AG04450 (cell line): ENCODE results near the gene CHMP2A. TPM values are rescaled to one million over a fixed set of nuclear protein-coding genes. Genes with fewer than 3 reads are reported as not detected.

Experiments used
- CTCF ChIA-PET: fragments of 300-600, 350-600 bp; formaldehyde crosslinking; extraction: SDS; loops from one replicate; lab custom pipeline; 2022; ENCODE audit warnings: antibody characterized with exemption, inconsistent platforms; lab: Charles Lee
- POLR2A ChIA-PET: fragments of 350-600 bp; formaldehyde crosslinking; extraction: SDS; loops from one replicate; lab custom pipeline; 2021; ENCODE audit warnings: antibody characterized with exemption, inconsistent platforms; lab: Yijun Ruan, JAX
- DNase-seq: peaks from one replicate; pipeline ENCODE4 v3.0.0-alpha.2; 2011; ENCODE audit warnings: low read depth, low spot score
- H3K27ac ChIP-seq: one replicate; pipeline ENCODE4 v1.5.1; 2012; ENCODE audit warnings: low read depth, low read length, control low read depth
- H3K27me3 ChIP-seq: one replicate; pipeline ENCODE4 v1.6.0; 2012; ENCODE audit warnings: low read length; ENCODE audit not compliant: control insufficient read depth, insufficient read depth
- H3K4me3 ChIP-seq: 2 replicates; pipeline ENCODE4 v1.5.1; 2011; ENCODE audit warnings: mild to moderate bottlenecking, low read depth, low read length, control low read depth
- H3K9me3 ChIP-seq: 2 replicates; pipeline ENCODE4 v1.5.1; 2012; ENCODE audit warnings: low read length; ENCODE audit not compliant: control insufficient read depth, insufficient read depth
- polyA plus RNA-seq: library from polyadenylated mRNA; depleted of rRNA; stranded (reverse); fragments of >200 nt; gene quantifications from 2 replicates; pipeline ENCODE4 v1.2.3, GENCODE V29; 2011
- TF ChIP-seq, protein P1 (sequence below): IDR thresholded peaks from 2 replicates; pipeline ENCODE4 v1.5.1; 2011; ENCODE audit warnings: low read depth, low read length, control low read depth, inconsistent platforms

The CHMP2A gene
- polyA plus RNA-seq, 1 experiment = 173 TPM

DNA sequence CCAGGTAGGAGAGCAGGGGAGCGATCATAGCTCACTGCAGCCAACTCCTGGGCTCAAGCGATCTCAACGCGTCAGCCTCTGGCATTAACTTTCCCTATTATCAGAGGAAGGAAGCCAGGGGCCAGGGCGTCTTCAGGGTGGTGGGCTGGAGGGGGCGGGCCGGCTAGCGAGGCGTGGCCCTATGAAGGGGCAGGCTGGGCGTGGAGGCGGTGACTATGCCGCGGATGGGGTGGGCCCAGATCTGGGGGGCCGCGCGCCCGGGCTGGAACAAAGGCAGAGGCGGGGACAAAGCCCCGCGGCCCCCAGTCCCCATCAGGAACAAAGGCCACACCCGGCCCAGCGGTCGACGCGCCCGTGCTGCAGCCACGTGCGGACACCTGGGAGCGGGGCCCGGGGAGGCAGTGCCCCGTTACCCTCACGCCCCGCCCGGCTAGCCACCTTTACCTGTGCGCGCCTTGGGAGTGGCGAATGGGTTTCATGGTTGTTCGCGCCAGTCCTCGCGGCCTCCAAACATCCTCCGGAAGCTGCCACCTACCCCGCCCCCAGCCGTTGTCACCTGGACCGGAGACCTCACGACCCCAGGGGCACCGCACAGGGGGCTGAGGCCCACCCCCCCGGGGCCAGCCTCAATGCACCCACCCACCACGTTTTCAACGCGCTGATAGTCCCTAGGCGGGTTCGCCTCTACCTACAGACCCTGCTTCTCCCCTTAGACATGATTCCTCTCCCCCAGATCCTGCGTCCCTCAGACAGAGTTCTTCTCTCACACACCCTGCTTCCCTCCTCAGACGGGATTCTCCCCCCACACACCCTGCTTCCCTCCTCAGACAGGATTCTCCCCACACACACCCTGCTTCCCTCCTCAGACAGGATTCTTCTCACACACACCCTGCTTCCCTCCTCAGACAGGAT, 16.4 kb downstream of the CHMP2A start:
- Histone ChIP-seq H3K27me3 (peaks cover 27% of the 10 kb centered on the region), H3K4me3 (peak overlapping the region; percentile 31; the same call in 1 of the 2 replicates), H3K9me3 (no peaks in the 10 kb centered on the region; the same call in 1 of the 2 replicates), H3K27ac (no peak overlapping the region)
- TF ChIP-seq, protein P1, sequence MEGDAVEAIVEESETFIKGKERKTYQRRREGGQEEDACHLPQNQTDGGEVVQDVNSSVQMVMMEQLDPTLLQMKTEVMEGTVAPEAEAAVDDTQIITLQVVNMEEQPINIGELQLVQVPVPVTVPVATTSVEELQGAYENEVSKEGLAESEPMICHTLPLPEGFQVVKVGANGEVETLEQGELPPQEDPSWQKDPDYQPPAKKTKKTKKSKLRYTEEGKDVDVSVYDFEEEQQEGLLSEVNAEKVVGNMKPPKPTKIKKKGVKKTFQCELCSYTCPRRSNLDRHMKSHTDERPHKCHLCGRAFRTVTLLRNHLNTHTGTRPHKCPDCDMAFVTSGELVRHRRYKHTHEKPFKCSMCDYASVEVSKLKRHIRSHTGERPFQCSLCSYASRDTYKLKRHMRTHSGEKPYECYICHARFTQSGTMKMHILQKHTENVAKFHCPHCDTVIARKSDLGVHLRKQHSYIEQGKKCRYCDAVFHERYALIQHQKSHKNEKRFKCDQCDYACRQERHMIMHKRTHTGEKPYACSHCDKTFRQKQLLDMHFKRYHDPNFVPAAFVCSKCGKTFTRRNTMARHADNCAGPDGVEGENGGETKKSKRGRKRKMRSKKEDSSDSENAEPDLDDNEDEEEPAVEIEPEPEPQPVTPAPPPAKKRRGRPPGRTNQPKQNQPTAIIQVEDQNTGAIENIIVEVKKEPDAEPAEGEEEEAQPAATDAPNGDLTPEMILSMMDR = no peak
- ChIA-PET POLR2A (no interaction called here), CTCF (interaction anchor here (0.7 to 1.0 kb wide), 2 partner anchors 19 to 47 kb away, joined by 4 to 5 read pairs; partner anchors contain the start of gene ZBTB45)
- DNase-seq = no peak

DNA sequence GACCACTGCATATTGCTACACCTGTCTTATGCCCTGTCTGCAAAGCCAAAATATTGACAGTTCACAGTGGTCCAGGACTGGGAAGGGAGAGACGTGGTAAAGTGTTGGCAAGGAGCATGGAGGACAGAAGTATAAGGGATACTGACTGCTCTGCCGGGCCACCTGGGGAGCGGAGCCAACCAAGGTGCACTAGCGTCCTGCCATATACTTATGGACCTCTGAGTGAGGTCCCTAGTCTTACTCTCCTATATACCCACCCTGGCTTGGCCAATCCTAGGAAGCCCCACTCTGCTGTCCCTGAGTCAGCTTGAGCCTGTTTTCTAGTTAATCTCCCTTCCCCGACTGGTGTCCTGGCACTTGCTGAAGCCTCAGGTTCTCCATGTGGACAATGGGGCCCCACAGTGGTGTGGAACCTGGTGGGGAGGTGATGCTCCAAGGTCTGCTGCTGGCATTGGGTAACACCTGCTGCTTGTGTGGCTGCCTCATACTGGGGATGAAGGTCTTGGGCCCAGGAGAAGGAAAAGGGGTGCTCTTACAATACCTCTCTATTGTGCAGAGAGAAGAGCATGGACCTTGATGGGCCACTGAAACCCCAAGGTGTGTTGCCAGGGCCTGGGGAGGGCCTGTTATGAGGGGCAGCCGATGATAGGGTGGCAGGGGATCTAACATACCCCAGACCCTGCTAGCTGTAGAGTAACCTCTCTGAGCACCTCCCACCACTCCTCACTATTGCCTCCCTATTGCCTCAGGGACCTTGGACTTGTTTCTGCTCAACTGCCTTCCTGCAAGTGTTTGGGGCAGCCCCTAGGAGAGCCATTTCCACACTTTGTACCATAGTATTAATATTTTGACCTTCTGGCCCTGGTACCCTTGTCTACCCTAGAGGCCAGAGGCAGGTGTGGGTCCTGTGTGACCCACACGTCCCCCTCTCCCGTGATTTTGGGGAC, 17.8 kb downstream of the CHMP2A start:
- ChIA-PET CTCF (interaction anchor here (0.7 to 1.0 kb wide), 2 partner anchors 18 to 48 kb away, joined by 4 to 5 read pairs; partner anchors contain the start of gene ZBTB45), POLR2A (no interaction called here)
- no peak overlapping the region for H3K27ac ChIP-seq
- no peaks in the 10 kb centered on the region; the same call in 1 of the 2 replicates for H3K9me3 ChIP-seq
- TF ChIP-seq, protein P1 = no peak
- peaks cover 28% of the 10 kb centered on the region for H3K27me3 ChIP-seq
- H3K4me3 ChIP-seq = no peak overlapping the region
- DNase-seq = no peak

DNA sequence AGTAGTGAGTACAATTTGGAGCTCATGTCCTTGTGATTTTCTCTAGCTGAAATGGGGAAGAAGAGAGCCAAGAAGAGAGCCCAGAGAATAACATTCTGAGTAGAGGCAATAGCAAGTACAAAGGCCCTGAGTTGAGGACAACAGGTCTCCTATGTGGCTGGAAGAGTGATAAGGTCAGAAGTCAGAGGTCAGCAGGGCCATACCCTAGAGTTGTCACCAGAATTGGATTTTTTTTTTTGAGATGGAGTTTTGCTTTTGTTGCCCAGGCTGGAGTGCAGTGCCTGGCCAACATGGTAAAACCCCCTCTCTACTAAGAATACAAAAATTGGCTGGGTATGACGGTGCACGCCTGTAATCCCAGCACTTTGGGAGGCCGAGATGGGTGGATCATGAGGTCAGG, 19.0 kb downstream of the CHMP2A start:
- ChIA-PET POLR2A (no interaction called here), CTCF (interaction anchor here (2.8 kb wide), 1 partner anchor 16 kb away, joined by 13 read pairs; the partner anchor contains the start of gene ZBTB45)
- no peak overlapping the region for H3K27ac ChIP-seq
- no peak overlapping the region for H3K4me3 ChIP-seq
- no peak for DNase-seq
- H3K27me3 ChIP-seq = peaks cover 41% of the 10 kb centered on the region
- TF ChIP-seq, protein P1 = no peak
- no peaks in the 10 kb centered on the region; the same call in 1 of the 2 replicates for H3K9me3 ChIP-seq

DNA sequence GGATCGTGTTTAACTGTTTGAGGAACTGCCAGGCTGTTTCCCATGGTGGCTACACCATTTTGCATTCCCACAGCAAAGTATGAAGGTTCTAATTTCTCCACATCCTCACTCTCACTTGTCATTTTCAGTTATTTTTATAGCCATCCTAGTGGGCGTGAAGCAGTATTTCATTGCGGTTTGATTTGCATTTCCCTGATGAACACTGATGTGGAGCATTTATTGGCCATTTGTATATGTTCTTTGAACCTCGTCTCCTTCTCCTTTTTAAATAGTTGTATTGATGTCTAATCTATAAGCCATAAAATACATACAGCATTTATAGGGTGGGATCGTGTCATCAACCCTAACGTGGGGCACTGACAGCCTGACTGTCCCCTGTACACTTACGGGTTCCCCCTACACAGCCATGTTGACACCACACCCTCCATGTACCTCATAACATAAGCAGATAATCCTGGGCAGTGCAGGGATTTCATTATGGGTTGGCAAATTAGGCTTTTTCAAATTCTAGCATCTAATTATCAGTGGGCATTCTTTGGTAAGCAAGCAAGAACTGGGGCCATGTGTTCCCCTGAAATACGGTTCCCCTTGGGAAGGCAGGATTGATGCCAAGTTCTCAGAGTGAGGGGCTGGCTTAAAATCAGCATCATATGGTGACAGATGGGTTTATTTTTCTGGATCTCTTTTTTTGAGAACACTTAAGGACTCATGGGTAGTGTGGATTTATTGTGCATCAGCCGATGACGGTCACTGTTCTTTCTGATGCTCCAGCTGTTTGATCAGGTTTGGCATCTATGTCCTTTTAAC, 23.7 kb downstream of the CHMP2A start:
- CTCF ChIA-PET = interaction anchor here (1.0 to 1.7 kb wide), 2 partner anchors 12 to 17 kb away, joined by 3 to 7 read pairs; partner anchors contain the start of gene ZBTB45

More for the DNA sequence above, 23.7 kb downstream of the CHMP2A start:
- POLR2A ChIA-PET = no interaction called here
- no peaks in the 10 kb centered on the region for H3K9me3 ChIP-seq
- H3K4me3 ChIP-seq = no peak overlapping the region
- no peak overlapping the region for H3K27ac ChIP-seq
- no peak for DNase-seq
- TF ChIP-seq, protein P1 = no peak
- H3K27me3 ChIP-seq = peaks cover 20% of the 10 kb centered on the region
